Fibroblast of skin of left quadriceps (primary cell): ENCODE results near the gene PCARE.

Source experiments
- DNase-seq, 2 experiments: peaks; one replicate each; pipeline ENCODE4 v3.0.0-alpha.2; 2013; ENCODE audit warnings: low read depth in 2 of 2

The PCARE gene

GRCh38 chr2:29035016-29035745, 39.1 kb downstream of the PCARE start:
- no peak for DNase-seq

DNA sequence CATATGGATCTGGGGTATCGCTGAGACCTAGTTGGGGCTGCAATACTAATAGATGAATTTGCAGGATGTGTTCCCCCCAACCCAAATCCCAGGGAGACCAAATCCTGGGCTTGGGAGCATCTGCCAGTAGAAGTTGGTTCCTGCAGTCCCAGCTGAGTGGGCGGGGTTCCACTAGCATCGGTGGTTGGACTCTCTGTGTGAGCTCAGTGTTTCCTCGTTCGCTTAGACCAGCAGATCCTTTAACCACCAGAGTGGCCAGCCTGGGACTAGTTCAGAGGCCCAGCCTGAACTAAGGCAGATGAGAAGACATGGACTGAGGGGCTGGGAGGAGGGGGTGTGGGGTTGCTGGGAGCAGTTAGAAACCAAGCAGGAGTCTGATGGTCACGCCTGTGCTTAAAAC, 40.7 kb downstream of the PCARE start:
- no peak for DNase-seq

DNA sequence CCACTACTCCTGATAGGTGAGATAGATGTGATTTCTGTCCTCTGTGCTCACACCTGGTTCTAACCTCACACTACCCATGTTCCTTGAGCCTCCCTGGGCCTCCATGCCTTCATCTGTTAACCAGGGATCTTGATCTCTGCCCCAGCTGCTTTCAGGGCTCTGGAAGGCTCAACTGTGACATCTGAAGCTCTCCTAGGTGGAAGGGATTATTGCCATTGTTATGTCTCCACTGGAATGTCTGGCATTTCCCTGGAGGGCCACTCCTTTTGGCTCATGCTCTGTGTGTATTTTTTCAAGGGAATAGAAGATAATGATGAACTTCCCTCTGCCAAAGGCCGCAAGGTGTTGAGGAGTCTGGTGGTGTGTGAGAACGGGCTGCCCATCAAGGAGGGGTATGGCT, 41.2 kb downstream of the PCARE start:
- DNase-seq: no peak

GRCh38 chr2:29032189-29032588, 42.1 kb downstream of the PCARE start:
- DNase-seq: no peak

- DNase-seq: no peak
Observed at GRCh38 chr2:29031046-29031445, 43.3 kb downstream of the PCARE start.

DNA sequence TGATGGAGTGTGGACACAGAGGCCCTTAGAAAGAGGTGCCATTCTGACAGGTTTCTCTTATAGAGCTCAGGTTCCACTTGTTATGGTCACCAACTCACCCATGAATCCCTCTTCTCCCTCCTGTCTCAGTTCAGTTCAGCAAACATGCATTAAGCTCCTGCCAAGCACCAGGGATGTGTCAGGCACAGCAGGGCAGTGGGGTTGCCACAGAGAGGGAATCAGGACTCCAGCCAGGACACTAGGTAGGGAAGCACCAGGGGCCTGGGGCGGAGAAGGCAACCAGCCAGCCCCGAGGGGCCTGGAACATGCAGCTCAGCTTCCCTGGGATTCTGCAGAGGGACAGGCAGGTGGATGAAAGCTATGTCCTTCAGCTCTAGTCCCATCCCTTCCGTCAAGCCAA, 48.6 kb downstream of the PCARE start:
- DNase-seq: no peak

- no peak for DNase-seq
Observed at GRCh38 chr2:29024882-29025430, 49.4 kb downstream of the PCARE start.

GRCh38 chr2:29023188-29023587, 51.1 kb downstream of the PCARE start:
- DNase-seq: no peak

DNA sequence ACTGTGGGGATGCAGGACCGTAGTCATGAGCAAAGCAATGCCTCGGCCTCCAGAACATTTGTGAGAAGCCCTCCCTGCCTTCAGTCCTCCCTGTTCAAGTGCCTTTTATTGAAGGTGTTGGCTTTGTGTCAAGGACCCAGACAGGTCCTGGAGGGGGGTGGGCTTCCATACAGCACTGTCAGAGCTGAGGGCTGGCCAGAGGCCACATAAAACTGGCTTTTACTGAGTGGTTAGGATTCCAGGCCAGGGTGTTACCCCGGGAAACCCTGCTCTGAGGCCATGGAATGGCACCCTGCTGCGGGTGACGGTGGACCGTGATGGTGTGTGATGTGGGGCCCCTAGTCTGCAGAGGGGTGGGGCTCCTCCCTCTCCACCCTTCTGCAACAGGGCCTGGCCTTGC, 51.6 kb downstream of the PCARE start:
- no peak for DNase-seq

DNA sequence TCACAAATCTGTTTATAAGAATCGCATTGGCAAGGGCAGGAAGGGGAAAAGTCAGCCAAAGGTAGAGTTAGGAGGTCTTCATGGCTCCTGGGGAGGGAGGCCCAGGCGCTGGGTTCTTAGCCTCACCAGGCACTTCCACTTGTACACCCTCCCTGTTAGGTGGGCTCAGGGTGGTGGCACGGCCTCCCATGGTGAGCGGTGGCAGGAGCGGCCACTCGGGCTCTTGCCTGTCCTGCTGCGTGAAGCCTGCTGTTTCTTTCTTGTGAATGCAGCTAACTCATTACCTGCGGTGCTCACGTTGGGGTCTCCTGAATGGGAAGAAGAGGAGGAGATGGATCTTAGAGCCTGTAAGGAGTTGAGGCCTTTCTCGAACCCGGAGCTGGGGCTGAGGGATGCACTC, 52.4 kb downstream of the PCARE start:
- DNase-seq: no peak

GRCh38 chr2:29017716-29018435, 56.4 kb downstream of the PCARE start:
- no peak for DNase-seq

DNA sequence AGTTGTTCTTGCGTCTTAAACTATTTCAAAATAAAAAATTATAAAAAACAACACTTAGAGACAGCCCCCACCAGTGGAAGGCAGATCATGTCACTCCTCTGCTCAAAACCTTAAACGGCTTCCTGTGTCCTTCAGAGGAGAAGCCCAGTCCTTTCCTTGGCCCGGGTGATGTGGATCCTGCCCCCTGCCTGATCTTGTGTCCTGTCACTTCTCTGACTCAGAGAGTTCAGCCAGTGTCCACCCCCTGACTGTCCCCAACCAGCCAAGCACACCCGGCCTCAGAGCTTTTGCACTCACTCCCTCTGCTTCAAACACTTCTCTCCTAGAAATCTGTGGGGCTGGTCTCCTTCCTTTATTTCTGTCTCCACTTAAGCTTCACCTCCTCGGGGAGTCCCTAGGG, 57.8 kb downstream of the PCARE start:
- no peak for DNase-seq

GRCh38 chr2:29015701-29016470, 58.4 kb downstream of the PCARE start:
- DNase-seq: no peak

DNA sequence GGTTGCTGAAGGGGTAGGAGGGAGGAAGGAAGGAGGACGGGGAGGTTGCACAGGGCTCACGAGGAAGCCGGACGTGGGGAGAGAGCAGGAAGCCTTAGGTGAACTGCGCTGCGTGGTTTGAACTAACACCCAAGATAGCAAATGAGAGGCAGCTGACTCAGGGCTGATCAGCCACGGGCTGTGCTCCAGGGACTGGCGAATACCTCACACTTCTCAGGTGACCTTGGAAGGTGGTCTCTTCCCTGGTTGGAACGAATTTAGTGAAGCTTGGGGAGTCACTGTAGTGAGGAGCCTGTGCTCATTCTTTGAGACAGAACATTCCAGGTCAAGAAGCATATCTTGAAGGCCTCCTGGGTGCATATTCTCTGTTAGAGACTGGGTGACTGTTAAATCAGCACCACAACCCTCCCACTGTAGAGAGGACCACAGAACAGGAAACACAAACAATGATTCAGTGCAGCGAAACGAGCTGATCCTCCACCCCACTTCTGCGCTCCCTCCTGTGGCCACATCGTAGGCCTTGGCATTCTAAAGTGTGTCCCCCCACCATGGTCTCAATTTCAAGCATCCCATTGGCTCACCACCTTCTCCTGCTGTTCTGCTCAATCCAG, 59.4 kb downstream of the PCARE start:
- no peak for DNase-seq

DNA sequence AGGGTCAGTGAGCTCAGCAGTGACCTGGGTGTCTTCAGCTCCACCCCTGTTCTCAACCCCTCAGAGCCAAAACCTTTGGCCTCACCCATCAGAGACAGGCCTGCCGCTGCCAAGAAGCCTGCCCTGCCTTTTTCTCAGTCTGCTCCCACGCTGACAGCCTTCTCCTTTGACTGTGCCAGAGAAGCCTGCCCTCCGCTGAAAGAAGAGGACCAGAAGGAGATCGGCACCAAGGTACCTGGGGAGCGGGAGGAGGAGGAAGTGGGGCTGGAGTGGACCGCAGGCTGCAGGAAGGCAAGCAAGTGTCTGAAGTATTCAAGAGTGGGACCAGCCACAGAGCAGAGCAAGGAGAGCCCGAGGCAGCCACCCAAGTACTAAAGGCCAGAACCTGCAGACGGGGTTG, 60.0 kb downstream of the PCARE start:
- DNase-seq: no peak

DNA sequence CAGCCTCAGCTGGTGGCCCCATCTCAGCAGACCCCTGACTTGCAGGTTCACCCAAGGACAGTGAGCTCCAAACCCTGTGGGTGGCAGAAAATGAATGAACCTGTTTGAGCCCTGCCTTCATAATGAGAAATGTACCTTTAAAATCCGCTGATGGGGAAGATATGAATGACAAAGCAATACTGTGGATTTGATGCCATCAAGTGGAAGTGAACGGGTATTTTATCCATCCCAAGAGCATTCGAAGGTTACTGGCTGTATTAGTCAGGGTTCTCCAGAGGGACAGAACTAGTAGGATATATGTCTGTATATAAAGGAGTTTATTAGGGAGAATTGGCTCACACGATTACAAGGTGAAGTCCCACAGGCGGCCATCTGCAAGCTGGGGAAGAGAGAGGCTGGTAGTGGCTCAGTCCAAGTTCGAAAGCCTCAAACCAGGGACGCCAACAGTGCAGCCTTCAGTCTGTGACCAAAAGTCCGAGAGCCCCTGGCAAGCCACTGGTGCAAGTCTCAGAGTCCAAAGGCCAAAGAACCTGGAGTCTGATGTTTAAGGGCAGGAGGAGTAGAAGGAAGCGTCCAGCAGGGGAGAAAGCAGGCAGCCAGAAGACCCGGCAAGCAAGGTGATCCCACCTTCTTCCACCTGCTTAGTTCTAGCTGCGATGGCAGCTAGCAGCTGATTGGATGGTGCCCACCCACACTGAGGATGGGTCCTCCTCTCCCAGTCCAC, 61.1 kb downstream of the PCARE start:
- DNase-seq: no peak

DNA sequence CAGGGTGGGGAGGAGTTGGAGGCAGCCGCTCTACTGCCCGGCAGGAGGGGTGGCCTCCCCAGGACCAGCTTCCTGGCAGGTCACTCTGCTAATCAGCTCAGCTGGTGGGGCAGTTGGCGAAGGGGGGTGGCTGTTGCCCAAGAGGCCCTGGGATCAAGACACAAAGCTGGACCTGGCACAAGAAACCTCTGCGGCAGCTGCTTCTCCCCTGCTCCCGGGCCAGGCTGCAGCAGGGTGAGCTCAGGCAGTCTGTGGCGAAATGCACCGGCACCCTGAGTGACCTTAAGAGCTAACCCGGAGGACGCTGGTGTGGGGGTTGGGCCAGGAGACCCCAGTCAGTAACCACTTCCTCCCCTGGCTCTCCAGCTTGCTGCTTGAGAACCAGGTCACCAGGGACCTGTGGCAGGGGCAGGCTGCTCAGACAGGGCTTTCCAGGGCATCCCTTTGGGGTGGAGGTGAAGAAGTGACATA, 62.1 kb downstream of the PCARE start:
- no peak for DNase-seq
